DND-41 (cell line): Measurements from ENCODE around the gene KLLN.

Experiments used
- EZH2 ChIP-seq: IDR thresholded peaks from 3 replicates; pipeline ENCODE4 v1.6.1; 2012; ENCODE audit warnings: borderline replicate concordance, low read depth, mild to moderate bottlenecking, moderate library complexity, low read length, inconsistent platforms; ENCODE audit not compliant: severe bottlenecking
- TF ChIP-seq, protein P1 (sequence below): IDR thresholded peaks from 2 replicates; pipeline ENCODE4 v1.5.1; 2012; ENCODE audit warnings: borderline replicate concordance, low read length, moderate library complexity, mild to moderate bottlenecking; ENCODE audit not compliant: poor library complexity, severe bottlenecking; ENCODE audit errors: extremely low read depth

DNA sequence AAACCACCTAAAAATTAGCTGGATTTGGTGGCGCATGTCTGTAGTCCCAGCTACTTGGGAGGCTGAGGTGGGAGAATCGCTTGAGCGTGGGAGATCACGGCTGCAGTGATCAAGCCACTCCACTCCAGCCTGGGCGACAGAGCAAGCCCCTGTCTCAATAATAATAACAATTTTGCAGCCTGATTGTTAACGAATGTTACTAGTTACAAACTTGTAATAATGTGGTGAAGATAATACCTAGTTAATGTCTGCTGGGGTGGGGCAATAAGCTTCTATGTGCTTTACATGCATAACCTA is 44.1 kb downstream of the KLLN start:
- TF ChIP-seq, protein P1, sequence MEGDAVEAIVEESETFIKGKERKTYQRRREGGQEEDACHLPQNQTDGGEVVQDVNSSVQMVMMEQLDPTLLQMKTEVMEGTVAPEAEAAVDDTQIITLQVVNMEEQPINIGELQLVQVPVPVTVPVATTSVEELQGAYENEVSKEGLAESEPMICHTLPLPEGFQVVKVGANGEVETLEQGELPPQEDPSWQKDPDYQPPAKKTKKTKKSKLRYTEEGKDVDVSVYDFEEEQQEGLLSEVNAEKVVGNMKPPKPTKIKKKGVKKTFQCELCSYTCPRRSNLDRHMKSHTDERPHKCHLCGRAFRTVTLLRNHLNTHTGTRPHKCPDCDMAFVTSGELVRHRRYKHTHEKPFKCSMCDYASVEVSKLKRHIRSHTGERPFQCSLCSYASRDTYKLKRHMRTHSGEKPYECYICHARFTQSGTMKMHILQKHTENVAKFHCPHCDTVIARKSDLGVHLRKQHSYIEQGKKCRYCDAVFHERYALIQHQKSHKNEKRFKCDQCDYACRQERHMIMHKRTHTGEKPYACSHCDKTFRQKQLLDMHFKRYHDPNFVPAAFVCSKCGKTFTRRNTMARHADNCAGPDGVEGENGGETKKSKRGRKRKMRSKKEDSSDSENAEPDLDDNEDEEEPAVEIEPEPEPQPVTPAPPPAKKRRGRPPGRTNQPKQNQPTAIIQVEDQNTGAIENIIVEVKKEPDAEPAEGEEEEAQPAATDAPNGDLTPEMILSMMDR: no peak
- no peak for TF ChIP-seq EZH2
